PC-3 (cell line): ENCODE results near the gene LRPAP1. TPM values are rescaled to one million over a fixed set of nuclear protein-coding genes. Genes with fewer than 3 reads are reported as not detected.
A peak's percentile ranks its signal among the peaks of the same experiment; 100 is the strongest.
"Not testable (repeated sequence)": the region's sequence is repeated elsewhere in the genome, so short reads cannot be mapped to it uniquely, and the experiment has no call there.

Source experiments
- ATAC-seq: fragments of 200-7000 bp; cut with Tn5 transposase; 2 replicates; pipeline ENCODE4 v1.9.1; 2020; ENCODE audit warnings: mild to moderate bottlenecking, moderate library complexity
- BruUV-seq: library from RNA; stranded (reverse); fragments of 400-500 nt; replicated peaks from 2 replicates; lab custom pipeline; 2021; lab: Mats Ljungman, UMichigan
- CTCF ChIA-PET: fragments of 300-600 bp; sonication (Branson Sonifier 250); formaldehyde crosslinking; loops from one replicate; lab custom pipeline; 2022; ENCODE audit warnings: antibody characterized with exemption; lab: Charles Lee
- POLR2A ChIA-PET: fragments of 300-600 bp; sonication (Branson Sonifier 250); formaldehyde crosslinking; loops from one replicate; lab custom pipeline; 2022; ENCODE audit warnings: antibody characterized with exemption; ENCODE audit not compliant: unreplicated experiment; lab: Charles Lee
- DNase-seq: peaks from one replicate; pipeline ENCODE4 v3.0.0-alpha.2; 2015
- H2AFZ ChIP-seq: fragments of 300-600 bp; sonication (generic); 2 replicates; pipeline ENCODE4 v1.6.0; 2016; ENCODE audit warnings: antibody characterized with exemption, low read length
- H3F3A ChIP-seq: fragments of 300-600 bp; sonication (generic); one replicate; pipeline ENCODE4 v1.6.0; 2017; ENCODE audit warnings: antibody characterized with exemption, low read length, control low read depth, mild to moderate bottlenecking; ENCODE audit not compliant: unreplicated experiment
- H3K27ac ChIP-seq: fragments of 300-600 bp; sonication (generic); 2 replicates; pipeline ENCODE4 v1.5.1; 2016; ENCODE audit warnings: mild to moderate bottlenecking, low read length
- H3K27me3 ChIP-seq: fragments of 300-600 bp; sonication (generic); 2 replicates; pipeline ENCODE4 v1.6.1; 2016; ENCODE audit warnings: low read length, mixed read lengths
- H3K36me3 ChIP-seq: fragments of 300-600 bp; sonication (generic); 2 replicates; pipeline ENCODE4 v1.6.1; 2016; ENCODE audit warnings: low read depth, mixed run types, low read length, mixed read lengths
- H3K4me1 ChIP-seq: fragments of 300-600 bp; sonication (generic); 2 replicates; pipeline ENCODE4 v1.5.1; 2016; ENCODE audit warnings: low read length; ENCODE audit not compliant: insufficient read depth
- H3K4me2 ChIP-seq: fragments of 300-600 bp; sonication (generic); 2 replicates; pipeline ENCODE4 v1.6.0; 2016; ENCODE audit warnings: low read length
- H3K4me3 ChIP-seq: fragments of 300-600 bp; sonication (generic); 2 replicates; pipeline ENCODE4 v1.5.1; 2016; ENCODE audit warnings: mild to moderate bottlenecking, low read length, mixed read lengths
- H3K79me2 ChIP-seq: fragments of 300-600 bp; sonication (generic); 2 replicates; pipeline ENCODE4 v1.6.1; 2017; ENCODE audit warnings: low read length, mixed read lengths
- H3K9ac ChIP-seq: fragments of 300-600 bp; sonication (generic); 2 replicates; pipeline ENCODE4 v1.6.0; 2016; ENCODE audit warnings: mild to moderate bottlenecking, low read length
- H3K9me2 ChIP-seq: fragments of 300-600 bp; sonication (generic); replicated peaks from 2 replicates; pipeline ENCODE4 v1.6.1; 2016; ENCODE audit warnings: mixed run types, low read length, mixed read lengths
- H3K9me3 ChIP-seq: fragments of 300-600 bp; sonication (generic); 2 replicates; pipeline ENCODE4 v1.6.1; 2016; ENCODE audit warnings: low read length, mixed read lengths
- H4K20me1 ChIP-seq: fragments of 300-600 bp; sonication (generic); 2 replicates; pipeline ENCODE4 v1.6.1; 2016; ENCODE audit warnings: low read length, mixed read lengths
- intact Hi-C: fragments of 100-400 bp; cut with micrococcal nuclease; formaldehyde crosslinking; loops from 2 replicates; pipeline ENCODE4 v1.9.0; 2023
- total RNA-seq: library from RNA; depleted of rRNA; stranded (reverse); fragments of >200 nt; gene quantifications from 2 replicates; pipeline ENCODE4 v1.2.3, GENCODE V29; 2014
- TF ChIP-seq, protein P1 (sequence below): fragments of 300-600 bp; sonication (generic); conservative IDR thresholded peaks from 2 replicates; pipeline ENCODE4 v1.5.1; 2017; ENCODE audit warnings: antibody characterized with exemption, low read depth, mild to moderate bottlenecking, low read length

The LRPAP1 gene
- total RNA-seq, 1 experiment from 2014 or later, result 133 TPM

DNA sequence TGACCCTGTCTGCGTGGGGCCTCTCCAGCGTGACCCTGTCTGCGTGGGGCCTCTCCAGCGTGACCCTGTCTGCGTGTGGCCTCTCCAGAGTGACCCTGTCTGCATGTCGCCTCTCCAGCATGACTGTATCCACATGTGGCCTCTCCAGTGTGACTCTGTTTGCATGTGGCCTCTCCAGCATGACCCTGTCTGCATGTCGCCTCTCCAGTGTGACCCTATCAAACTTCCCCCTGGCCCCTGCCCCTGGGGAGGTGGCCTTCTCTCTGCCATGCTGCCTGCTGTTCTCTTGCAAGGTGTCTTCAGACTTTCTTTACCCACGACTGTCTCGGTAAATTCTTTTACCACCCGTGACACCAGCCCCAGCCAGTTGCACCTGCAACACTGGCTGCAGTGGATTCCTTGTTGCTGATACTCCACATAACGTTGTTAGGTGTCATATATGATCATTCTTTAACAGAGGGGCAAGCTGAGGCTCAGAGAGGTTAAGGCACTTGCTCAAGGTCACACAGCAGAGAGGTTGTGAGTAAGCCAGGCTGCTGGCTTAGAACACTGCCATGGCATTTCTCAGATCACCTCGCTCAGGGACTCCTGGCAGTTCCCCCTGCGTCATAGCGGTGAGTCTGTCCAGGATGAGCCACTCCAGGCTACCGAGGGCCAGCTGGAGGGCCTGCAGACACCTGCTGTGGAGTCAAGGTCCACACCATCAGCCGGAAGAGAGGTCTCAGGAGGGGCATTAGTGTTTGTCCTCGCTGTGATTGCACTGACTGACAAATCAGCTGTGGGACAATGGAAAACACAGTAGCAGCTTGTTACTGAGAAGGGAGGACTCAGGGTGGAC is 25.7 kb upstream of the LRPAP1 start:
- H3K4me1 ChIP-seq, BruUV-seq, H3K4me3 ChIP-seq: not testable (repeated sequence)

DNA sequence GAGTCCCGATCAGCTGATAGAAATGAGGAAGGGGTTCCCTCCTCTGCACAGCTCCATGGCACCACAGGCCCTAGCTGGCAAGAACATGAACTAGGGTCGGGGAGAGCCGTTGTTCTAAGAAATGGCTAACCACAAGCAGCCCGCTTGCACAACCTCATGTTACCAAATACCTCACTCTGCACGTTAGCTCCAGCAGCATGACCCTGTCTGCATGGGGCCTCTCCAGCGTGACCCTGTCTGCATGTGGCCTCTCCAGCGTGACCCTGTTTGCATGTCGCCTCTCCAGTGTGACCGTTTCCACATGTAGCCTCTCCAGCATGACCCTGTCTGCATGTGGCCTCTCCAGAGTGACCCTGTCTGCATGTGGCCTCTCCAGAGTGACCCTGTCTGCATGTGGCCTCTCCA is 24.9 kb upstream of the LRPAP1 start:
- H3K36me3 ChIP-seq, POLR2A ChIA-PET, H2AFZ ChIP-seq, H3K4me3 ChIP-seq, ATAC-seq, H3K27ac ChIP-seq, H3K9me2 ChIP-seq, H3K9me3 ChIP-seq, H3K9ac ChIP-seq, H3F3A ChIP-seq, DNase-seq, H3K4me2 ChIP-seq, BruUV-seq, CTCF ChIA-PET, H4K20me1 ChIP-seq, H3K79me2 ChIP-seq, H3K4me1 ChIP-seq, H3K27me3 ChIP-seq, intact Hi-C loops: not testable (repeated sequence)

More for the DNA sequence above, 25.7 kb upstream of the LRPAP1 start:
- DNase-seq, H3F3A ChIP-seq, POLR2A ChIA-PET, H4K20me1 ChIP-seq, H3K27ac ChIP-seq, H3K27me3 ChIP-seq, CTCF ChIA-PET, H3K36me3 ChIP-seq, intact Hi-C loops, ATAC-seq, H3K9me3 ChIP-seq, H3K9ac ChIP-seq, H3K4me2 ChIP-seq, H2AFZ ChIP-seq, H3K79me2 ChIP-seq, H3K9me2 ChIP-seq: not testable (repeated sequence)

DNA sequence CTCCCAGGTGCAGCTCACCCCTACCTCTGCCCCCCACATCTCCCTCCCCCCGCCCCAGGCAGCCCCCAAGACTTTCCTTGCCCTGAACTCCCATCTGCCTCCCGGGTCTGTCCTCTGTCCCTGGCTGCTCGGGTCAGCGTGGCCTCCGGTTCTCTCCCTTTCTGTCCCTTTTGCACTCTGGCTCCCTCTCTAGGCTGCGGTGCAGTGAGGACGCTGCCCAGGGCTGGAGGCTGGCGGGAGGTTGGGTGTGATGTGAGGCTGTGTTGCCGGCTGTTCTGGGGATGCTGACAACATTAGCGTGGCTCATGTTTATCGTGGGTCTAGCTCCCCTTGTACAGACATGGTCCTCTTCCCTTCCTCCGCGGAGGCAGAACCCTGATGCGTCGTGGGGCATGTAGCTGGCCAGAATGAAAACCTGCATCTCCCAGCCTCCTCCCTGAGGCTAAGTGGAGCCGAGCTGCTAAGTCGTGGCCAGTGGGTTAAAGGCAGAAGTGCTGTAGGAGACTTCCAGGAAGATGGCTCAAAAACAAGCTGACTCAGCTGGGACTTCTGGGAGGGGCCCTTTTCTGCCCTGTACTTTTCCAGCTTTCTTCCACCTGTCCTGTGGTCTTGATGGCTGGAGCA is 24.1 kb upstream of the LRPAP1 start:
- CTCF ChIA-PET, H2AFZ ChIP-seq, H3K36me3 ChIP-seq, H3K9ac ChIP-seq, H3K4me2 ChIP-seq, H3K27ac ChIP-seq, H3F3A ChIP-seq, H3K4me3 ChIP-seq, H3K9me2 ChIP-seq, H3K9me3 ChIP-seq, H4K20me1 ChIP-seq, BruUV-seq, H3K4me1 ChIP-seq, H3K27me3 ChIP-seq, intact Hi-C loops, POLR2A ChIA-PET, H3K79me2 ChIP-seq: not testable (repeated sequence)
- TF ChIP-seq, protein P1, sequence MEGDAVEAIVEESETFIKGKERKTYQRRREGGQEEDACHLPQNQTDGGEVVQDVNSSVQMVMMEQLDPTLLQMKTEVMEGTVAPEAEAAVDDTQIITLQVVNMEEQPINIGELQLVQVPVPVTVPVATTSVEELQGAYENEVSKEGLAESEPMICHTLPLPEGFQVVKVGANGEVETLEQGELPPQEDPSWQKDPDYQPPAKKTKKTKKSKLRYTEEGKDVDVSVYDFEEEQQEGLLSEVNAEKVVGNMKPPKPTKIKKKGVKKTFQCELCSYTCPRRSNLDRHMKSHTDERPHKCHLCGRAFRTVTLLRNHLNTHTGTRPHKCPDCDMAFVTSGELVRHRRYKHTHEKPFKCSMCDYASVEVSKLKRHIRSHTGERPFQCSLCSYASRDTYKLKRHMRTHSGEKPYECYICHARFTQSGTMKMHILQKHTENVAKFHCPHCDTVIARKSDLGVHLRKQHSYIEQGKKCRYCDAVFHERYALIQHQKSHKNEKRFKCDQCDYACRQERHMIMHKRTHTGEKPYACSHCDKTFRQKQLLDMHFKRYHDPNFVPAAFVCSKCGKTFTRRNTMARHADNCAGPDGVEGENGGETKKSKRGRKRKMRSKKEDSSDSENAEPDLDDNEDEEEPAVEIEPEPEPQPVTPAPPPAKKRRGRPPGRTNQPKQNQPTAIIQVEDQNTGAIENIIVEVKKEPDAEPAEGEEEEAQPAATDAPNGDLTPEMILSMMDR, result peak; percentile 25; the same call in 1 of the 2 replicates
- DNase-seq (peak; percentile 24), ATAC-seq (peak; percentile 46; the same call in 1 of the 2 replicates)

DNA sequence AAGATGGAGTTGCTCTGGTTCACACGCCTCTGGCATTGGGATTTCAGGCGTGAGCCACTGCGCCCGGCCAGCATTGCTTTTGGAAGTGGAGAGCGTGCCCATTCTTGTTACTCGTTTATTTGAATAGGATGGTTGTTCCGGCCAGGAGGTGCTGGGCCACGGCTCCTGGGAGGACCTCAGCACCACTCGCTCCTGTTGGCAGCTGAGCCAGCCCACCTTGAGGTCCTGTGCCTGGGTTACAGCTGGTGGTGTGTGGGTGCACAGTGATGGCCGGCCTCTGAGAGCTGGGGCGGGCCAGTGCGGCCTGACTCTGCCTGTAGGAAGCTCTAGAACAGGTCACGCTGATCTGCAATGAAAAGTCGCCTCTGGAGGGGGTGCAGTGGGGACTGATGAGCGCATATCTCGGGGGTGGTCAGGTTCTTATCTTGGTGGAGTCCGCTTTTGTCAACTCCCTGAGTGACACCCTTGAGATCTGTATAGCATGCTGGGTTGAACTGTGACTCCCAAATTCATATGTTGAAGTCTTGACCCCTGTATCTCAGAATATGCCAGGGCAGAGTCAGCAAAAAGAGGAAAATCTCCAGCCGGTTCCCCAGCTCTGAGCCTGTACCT is 23.3 kb upstream of the LRPAP1 start:
- H3K4me1 ChIP-seq, H3K36me3 ChIP-seq, H3K9me3 ChIP-seq, CTCF ChIA-PET, H3K4me2 ChIP-seq, DNase-seq, POLR2A ChIA-PET, H3K9ac ChIP-seq, H3K27ac ChIP-seq, H3K79me2 ChIP-seq, H4K20me1 ChIP-seq, ATAC-seq, intact Hi-C loops, H3F3A ChIP-seq, H3K27me3 ChIP-seq, H3K9me2 ChIP-seq, H2AFZ ChIP-seq, BruUV-seq, H3K4me3 ChIP-seq: not testable (repeated sequence)

DNA sequence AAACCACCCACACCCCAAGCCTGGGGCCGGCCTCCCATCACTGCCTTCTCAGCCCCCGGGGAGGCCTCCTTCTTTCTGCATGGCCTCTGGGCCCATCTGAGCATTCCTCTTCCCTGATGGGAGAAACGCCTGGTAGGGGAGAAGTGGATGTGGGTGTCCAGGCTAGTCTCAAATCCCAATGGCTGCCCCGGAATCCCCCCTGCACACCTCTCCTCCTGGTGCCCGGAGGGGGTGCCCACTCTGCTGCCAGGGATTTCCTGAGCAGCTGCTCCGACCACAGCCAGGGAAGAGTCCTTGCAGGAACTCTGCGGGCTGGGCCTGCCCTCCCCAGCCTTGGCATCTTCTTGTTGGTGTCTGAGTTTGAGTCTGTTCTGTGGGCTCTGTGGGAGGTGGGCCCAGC is 19.1 kb upstream of the LRPAP1 start:
- H3K9me2 ChIP-seq, H3K4me3 ChIP-seq, H3K9ac ChIP-seq, H3K9me3 ChIP-seq, H3F3A ChIP-seq, H3K27me3 ChIP-seq, BruUV-seq, H3K4me1 ChIP-seq, CTCF ChIA-PET, POLR2A ChIA-PET, H2AFZ ChIP-seq, H4K20me1 ChIP-seq, H3K36me3 ChIP-seq, H3K4me2 ChIP-seq, ATAC-seq, H3K79me2 ChIP-seq, H3K27ac ChIP-seq, DNase-seq, intact Hi-C loops: not testable (repeated sequence)
